Islet of Langerhans (tissue), 1 donor: Measurements from ENCODE around the gene PRM1.

Experiments
- FAIRE-seq: peaks from one replicate; lab custom pipeline; 2011; peaks lifted over from hg19 to GRCh38; lab: Jason Lieb, UNC

PRM1 gene, protein sequence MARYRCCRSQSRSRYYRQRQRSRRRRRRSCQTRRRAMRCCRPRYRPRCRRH

GRCh38 chr16:11280616-11281522 is at the start of gene PRM1:
TSS of gene PRM1 (minus strand) at chr16:11281330. CDS start at chr16:11281238, 92 bp downstream.
- no peak for FAIRE-seq

GRCh38 chr16:11330526-11331237 is 49.6 kb upstream of the PRM1 start:
- no peak for FAIRE-seq

DNA sequence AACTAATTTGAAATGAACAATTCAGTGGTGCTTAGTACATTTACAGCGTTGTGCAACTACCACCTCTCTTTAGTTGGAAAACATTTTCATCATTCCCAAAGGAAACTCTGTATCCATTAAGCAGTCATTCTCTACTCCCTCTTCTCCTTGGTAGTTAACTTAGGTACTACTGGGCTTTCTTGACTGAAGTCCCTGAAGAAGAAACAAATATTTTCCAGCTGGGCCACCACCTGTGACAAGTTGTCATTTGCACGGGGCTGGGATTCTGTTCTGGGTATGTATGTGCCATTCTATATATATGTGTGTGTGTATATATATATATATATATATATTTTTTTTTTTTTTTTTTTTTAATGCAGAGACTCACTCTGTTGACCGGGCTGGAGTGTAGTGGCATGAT is 48.8 kb upstream of the PRM1 start:
- no peak for FAIRE-seq

- FAIRE-seq = no peak
These were observed 48.0 kb upstream of the PRM1 start for GRCh38 chr16:11329071-11329491.

GRCh38 chr16:11328172-11329070 is 47.3 kb upstream of the PRM1 start:
- FAIRE-seq = no peak

- no peak for FAIRE-seq
These were observed 46.4 kb upstream of the PRM1 start for GRCh38 chr16:11327277-11328171.

DNA sequence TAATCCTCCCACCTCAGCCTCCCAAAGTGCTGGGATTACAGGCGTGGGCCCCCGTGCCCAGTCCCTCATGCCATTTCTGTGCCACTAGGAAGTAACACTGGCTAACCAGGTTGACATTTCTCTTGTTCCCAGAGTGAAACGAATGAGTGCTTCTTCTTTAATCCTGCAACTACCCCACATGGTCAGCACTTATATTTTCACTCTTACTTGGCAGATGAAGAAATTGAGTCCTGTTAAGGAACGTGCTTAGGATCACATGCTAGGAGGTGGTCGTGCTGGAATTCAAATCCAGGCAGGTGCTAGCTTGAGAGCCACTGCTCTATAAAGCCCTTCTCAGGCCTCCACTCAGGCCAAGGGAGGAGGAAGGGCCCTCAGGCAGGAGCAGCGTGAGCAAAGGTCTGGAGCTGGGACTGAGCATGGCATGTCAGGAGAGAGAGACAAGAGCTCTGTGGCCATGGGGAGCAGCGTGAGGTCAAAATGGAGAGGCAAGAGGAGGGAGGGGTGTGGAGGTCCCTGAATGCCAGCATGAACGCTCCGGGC is 45.7 kb upstream of the PRM1 start:
- no peak for FAIRE-seq

DNA sequence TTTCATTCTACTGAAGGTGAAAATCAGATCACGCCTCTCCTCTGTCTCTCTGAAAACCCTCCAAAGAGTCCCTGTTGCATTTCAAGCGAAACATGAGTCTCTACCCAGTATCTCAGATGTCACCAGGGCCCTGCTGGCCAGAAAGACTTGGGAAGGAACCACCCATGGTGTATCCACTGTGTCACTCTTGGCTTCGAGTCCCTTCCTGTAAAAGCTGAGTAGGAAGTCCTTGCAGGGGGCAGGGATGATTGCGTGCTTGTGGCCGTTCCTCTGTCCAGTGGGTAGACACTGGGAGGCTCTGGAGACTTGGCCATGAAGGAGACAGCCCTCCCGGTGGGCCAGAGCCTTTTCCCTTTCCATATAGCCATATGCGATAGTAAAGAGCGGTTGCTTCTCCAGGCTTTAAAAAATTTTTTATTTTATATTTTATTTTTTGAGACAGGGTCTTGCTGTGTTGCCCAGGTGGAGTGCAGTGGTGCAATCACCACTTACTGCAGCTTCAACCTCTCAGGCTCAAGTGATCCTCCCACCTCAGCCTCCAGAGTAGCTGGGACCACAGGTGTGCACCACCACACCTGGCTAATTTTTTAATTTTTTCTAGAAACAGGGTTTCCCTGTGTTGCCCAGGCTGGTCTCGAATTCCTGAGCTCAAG is 45.1 kb upstream of the PRM1 start:
- no peak for FAIRE-seq

DNA sequence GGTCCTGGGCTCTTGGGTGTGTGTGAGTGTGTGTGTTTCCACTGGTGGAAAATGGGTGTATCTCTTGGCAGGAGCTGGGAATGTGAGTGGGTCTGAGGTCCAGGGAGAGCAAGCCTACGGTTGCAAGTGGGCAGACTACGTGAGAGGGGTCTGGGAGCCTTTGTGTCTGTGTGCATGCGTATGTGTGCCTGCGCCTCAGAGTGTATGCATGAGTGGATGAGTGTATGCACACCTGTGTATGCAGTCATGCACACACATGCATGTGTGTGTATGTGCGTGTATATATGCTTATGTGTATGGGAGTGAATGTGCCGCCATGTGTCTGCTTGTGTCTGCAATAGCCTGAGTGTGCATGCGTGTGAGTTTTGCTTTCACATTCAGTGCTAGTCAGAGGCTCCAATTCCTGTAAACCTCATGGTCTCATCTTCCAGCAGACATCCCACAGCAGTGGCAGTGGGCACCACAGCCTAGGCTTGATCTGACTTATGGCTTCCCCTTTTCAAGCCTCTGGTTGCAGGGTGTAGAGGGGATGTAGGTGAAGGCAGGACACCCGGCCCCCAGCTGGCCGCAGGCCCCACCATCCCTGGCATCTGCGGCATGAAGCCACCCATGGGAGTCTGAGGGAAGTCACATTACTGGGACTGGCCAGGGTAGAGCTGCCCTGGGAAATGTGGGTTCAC is 44.4 kb upstream of the PRM1 start:
- FAIRE-seq = no peak

DNA sequence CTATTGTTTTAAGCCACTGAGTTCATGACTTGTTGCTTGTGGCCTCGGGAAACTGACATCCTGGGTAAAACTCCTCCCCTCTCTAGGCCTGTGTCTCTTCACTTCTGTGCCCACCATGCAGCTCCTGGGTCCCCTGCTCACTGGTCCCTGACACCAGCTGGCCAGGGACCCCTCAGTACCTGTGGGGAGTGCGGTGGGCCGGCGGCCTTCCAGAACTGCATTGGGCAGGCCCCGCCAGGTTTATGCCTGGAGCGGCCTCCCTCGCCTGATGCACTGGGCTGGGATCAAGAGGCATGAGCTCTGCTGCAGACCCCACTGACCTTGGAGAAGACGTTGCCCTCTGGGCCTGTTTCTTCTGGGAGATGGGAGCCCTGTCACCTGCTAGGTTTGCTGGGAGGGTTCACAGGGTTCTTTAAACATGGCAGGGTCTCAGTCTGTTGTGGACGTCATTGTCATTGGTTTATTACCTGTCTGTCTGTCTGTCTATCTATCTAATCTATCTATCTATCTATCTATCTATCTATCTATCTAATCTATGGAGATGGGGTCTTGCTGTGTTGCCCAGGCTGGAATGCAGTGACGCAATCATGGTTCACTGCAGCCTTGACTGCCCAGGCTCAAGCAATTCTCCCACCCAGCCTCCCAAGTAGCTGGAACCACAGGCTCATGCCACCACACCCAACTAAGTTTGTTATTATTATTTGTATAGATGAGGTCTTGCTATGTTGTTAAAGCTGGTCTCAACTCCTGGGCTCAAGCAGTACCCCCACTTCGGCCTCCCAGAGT is 42.6 kb upstream of the PRM1 start:
- no peak for FAIRE-seq

GRCh38 chr16:11322823-11323222 is 41.7 kb upstream of the PRM1 start:
- FAIRE-seq = no peak

- no peak for FAIRE-seq
These were observed 40.5 kb upstream of the PRM1 start for GRCh38 chr16:11321662-11322061.

- no peak for FAIRE-seq
These were observed 39.0 kb upstream of the PRM1 start for GRCh38 chr16:11320170-11320569.

GRCh38 chr16:11319529-11320146 is 38.5 kb upstream of the PRM1 start:
- FAIRE-seq = no peak

DNA sequence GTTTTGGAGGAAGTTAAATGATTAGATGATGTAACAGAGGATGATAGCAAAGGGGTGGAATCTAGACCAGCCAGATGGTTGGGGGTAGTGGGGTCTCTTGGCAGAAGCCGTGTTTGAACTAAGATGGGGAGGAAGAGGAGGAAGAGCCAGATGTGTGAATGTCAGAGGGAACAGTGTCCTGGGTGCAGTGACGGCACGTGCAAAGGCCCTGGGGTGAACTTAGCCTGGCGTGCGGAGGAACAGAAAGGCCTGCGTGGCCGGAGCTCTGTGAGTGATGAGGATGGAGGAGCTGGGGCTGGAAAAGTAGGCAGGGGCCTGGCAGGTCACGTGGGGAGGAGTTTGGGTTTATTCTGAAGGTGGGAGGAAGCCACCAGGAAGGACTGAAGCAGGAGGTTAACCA is 37.7 kb upstream of the PRM1 start:
- no peak for FAIRE-seq

DNA sequence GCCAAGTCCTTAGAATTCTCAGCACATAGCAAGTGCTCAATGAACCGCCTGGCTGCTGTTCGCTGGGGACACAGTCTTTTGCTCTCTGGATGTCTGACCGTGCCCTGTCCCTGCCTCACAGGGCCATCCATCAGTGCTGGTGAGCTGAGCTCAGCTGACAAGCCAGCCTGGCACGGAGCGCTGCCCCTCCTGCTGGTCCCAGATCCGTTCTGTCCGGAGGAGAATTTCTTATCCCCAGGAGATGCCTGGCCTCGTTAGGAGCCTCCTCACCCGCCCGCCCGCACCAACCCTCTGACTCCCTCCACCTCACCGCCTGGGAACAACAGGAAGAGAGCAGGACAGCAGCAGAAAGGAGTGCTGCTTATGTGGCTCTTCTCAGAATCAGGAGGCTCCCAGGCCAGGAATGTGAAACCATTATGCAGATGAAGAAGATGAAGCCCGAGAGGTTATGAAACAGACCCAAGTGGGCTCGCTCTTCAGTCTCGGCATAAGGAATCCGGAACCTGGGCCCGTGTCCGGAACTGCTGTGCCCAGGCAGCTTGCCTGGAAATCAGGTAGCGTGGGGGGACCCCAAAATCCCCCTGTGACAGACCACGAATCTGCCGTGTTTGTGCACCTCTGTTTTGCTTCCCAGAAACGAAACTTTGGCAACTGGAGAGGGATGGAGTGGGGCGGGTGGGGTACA is 35.3 kb upstream of the PRM1 start:
- FAIRE-seq = no peak

DNA sequence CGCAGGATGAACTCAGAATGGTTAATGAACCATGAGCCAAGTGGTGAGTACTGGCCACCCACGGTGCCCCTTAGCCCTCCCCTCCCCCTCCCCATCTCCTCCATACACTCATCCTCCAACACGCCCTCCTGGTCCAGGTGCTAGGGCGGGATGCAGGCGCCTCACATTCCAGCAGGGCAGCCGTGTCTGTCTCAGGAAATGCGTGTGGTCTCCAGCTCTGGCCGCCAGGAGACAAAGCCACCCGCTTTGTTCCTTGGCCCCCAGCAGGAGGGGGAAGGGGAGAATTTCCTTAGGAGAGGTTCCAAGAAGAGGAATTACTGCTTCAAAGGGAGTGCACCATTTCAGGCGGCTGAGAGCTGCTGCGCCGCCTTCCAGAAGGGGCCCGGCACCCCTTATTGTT is 34.4 kb upstream of the PRM1 start:
- FAIRE-seq = no peak

DNA sequence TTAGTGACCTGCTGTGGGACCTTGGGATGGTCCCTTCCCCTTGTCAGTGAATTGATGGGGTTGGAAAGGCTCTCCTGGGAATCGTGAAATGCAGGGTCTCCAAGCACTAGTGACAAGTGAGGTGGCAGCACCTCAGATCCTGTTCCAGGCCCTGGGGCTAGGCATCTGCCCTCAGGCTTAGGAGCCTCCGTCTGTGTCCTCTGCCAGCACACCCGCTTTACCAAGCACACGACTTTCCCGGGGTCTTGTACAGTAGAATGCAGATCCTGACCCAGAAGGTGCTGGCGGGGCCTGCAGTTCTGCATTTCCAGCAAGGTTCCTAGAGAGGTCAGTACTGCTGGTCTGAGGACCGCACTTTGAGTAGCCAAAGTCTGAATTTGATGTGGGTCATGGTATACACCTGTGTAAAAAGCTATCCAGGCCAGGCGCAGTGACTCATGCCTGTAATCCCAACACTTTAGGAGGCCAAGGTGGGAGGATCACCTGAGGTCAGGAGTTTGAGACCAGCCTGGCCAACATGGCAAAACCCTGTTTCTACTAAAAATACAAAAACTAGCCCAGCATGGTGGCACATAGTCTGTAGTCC is 33.3 kb upstream of the PRM1 start:
- no peak for FAIRE-seq
